NCI-H2171 (cell line): Measurements from ENCODE around the gene MAP4K4.

Experiments used
- DNase-seq: peaks from one replicate; lab custom pipeline; 2025; lab: John Stamatoyannopoulos, UW

Gene MAP4K4

DNA sequence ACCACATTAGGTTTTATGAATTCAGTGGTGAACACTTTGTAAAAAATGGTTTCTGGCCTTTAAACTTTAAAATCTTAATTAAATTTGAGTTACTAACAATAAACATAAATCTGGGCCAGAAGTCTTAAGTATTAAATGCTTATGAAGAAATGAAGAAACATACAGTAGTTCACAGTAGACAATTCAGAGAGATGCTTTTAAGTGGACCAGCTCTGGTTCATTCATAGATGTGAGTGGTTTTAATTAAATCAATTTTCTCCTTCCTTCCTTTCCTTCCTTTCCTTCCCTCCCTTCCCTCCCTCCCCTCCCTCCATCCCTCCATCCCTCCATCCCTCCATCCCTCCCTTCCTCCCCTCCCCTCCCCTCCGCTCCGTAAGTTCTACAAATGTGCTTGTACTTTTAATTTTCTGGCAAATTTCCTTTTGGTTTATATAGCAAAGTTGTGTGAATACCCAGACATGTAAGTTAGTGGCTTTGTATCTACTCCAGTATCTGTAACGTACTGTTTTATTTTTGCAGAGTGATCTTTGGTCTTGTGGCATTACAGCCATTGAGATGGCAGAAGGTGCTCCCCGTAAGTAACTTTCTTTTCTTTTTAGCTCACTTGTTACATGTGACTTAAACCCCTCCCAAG is 136.5 kb downstream of the MAP4K4 start:
- DNase-seq, result no peak

DNA sequence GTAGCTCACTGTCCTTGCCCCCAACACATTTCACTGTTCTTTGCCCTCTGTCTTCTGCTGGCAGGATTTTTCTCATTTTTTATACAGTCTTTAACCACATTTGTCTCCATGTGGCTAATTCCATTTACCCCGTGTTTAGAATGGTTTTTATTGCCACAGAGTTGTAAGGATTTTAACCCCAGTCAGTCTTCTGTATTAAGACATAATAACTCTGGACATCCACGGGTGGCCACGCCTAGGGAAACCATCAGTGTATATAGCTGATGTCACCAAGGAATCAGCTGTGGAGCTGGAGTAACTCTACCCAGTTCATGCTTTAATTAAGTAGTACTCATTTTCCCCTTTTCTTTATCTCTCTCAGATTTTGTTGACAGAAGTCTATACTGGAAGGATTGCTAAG is 139.8 kb downstream of the MAP4K4 start:
- no peak for DNase-seq

DNA sequence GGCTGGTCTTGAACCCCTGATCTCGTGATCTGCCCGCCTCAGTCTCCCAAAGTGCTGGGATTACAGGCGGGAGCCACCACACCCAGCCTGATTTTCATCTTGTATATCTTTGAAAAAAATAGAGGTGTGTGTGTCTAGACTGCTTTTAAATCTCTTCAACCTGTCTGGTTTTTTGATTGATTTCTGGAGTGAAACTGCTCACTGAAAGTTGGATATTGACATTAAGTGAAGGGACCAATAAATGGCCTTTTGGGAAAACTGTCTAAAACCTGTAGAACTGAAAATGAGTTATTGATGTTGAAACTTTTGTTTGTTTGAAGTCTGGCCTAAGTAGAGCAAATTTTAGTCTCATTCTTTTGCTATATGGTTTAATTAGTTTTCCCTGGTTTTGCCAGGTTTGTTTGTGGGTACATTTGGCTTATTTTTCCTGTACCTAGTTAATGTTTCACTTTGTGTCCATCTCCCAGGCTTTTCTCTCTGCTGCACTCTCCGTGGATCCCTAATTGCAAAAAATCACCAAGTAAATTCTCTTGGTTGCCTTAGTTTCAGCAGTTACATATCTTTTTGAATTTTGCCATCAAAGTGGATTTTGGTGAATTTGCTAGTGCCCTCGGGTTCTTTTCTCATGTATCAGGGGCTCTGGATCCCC is 144.3 kb downstream of the MAP4K4 start:
- DNase-seq, result no peak

DNA sequence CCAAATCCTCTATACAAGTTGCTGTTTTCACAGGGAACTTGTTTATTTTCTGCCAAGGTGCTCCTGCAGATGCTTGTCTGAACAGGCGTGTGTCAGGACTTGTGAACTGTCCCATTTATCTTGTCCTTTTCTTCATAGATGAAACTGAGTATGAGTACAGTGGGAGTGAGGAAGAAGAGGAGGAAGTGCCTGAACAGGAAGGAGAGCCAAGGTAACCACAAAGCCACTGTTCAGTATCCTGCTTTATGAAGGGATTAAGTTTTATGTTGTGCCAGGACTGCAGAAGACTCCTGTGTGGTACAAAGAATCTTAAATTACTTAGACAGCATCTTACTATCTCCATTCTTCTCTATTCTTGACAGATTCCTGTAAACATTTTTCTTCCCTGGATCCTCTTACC is 145.0 kb downstream of the MAP4K4 start:
- DNase-seq, result no peak

DNA sequence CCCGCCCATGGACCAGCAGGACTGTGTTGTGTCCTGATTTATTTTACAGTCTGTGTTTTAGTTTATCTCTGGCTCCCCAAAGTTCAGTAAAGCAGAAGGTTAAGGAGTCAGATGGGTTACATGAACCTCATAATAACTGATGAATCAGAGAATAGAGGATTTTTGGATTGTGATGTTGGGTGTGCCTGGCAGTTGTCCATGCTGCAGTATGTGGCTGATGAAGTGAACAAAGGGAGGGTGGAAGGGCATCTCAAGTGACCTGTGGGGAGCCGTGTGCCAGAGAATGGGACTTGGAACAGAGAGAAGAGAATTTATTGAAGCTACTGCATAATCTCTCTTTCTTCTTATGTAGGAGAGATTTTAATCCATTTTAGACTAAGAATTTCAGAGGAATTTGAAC is 145.5 kb downstream of the MAP4K4 start:
- no peak for DNase-seq

DNA sequence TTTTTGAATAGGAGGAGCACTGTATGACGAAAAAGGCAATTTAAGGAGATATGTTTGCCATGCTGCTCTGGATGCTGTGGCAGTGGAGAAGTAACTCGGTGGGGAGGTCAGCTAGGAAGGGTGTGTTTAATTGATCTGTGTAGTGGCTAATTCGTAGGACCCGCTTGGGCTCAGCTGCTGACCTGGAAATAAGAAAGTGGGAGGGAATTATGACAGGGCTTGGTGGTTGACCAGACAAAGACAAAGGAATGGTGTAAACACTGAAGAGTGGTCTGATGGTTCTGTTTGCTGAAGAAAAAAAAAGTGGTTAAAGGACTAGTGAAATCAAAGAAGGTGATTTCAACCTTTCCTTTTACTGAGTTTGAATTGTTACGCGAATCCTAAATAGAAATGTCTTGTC is 146.0 kb downstream of the MAP4K4 start:
- no peak for DNase-seq

DNA sequence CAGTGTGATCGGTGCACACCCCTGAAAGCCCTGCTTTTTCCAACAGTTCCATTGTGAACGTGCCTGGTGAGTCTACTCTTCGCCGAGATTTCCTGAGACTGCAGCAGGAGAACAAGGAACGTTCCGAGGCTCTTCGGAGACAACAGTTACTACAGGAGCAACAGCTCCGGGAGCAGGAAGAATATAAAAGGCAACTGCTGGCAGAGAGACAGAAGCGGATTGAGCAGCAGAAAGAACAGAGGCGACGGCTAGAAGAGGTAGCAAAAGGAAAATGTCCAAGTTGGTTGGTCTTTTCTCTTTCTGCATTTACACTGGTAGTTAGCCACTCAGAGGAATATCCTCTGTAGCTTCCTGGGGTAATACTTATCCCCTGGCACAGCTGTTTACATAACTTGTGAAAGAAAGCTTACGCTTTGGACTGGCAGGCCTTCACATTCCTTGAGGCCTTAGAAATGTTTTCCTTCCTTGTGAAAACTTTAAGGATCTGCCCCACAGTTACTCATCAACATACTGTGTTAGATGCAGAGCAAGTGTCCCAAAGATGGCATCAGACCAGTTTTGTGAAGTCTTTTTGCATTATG is 146.6 kb downstream of the MAP4K4 start:
- DNase-seq, result no peak

DNA sequence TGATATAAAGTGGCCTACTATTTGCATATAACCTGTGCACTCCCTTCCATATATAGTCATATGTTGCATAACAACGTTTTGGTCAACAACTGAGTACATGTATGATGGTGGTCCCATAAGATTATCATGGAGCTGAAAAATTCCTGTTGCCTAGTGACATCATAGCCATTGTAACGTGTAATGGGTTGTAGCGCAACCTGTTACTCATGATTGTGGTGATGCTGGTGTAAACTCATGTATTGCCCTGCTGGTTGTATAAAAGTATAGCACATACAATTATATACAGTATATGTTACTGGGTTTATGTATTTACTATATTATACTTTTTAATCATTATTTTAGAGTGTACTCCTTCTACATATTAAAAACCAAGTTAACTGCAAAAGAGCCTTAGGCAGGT is 149.5 kb downstream of the MAP4K4 start:
- no peak for DNase-seq

DNA sequence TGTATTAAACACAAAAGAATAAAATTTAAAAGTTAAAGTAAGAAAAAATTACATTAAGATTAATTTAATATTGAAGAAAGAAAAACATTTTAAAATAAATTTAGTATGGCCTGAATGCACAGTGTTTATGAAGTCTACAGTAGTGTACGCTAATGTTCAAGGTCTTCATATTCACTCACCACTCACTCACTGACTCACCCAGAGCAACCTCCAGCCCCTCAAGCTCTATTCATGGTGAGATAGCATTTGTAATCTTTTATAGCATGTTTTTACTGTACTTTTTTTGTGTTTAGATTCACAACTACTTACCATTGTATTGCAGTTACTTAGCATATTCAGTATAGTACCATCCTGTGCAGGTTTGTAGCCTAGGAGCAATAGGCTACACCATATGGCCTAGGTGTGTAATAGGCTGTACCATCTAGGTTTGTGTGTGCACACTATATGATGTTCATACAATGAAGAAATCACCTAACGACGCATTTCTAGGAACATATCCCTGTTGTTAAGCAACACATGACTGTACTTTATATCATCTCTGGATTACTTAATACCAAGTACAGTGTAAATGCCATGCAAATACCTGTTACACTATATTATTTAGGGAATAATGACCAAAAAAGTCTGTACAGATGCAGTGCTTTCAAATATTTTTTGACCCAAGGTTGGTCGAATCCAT is 150.3 kb downstream of the MAP4K4 start:
- no peak for DNase-seq

DNA sequence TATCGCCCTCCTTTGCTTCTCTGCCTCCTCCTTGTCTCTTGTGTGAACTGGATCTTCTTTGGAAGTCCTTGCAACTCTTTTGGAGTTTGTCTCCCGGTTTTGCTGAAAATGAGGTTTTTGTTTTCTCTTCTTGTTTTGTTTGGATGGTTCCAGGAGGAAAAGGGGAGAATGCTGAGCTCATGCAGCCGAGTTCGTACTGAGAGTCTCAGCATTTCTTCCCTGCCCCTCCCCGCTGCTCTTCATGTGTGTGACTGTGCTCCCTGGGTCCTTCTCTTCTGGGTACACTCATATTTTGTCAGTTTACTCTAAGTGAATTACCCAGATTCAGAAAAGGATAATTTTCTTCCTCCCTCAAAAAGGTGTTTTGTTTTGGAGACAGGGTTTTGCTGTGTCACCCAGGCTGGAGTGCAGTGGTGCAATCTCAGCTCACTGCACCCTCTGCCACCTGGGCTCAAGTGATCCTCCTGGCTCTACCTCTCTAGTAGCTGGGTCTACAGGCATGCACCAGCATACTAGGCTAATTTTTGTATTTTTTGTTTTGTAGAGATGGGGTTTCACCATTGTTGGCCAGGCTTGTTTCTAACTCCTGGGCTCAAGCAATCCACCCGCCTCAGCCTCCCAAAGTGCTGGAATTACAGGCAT is 151.4 kb downstream of the MAP4K4 start:
- DNase-seq, result no peak

DNA sequence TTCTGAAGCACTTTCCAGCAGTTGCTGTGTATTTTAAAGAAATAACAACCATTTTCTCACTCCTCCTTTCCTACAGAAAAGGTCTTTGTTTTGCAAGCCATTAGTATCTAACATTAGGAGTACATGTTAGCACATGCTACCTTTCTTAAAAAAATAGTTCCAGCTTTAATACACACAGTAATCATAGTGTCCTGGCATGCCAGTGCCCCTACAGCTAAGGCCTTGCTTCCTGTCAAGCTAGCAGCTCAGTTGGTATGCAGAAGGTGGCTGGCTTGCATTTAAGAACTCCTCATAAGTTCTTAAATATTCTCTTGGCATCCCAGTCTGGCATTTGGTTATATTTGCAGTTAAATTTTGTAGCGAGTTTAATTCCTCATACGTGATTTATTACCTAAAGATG is 152.9 kb downstream of the MAP4K4 start:
- no peak for DNase-seq

DNA sequence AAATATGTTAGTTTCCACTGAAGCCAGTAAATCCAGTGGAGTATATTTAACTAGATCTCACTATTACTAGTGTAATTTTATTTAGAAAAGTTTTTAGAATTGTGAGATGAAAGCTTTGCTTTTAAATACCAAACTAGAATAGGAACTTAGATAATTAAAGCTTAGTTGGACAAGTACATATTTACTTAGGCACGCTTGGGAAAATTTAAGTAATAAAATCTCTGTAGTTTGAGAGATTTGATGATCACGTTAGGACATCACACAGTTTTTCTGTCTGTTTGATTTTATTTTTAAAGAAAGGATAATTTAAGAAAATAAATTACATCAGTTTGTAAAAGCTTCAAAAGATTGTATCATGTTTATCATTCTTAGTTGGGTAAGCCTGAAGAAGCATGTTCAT is 153.5 kb downstream of the MAP4K4 start:
- no peak for DNase-seq

DNA sequence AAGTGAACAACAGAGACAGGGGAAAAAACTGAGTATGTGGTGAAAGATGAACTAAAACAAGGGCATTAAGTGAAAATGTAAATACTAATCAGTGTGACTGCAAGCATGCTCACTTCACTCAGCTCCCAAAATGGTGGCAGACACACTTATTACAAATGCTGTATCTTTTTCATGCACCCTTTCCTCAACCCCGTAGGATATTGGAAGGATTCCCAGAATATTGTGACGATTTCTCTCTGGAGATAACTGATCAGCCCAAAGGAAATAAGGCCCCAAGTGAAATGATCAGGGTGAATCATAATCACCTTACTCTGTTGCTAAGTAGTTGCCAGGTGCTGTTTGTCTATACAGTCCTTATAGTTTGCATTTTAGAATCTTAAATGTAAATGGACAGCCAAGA is 155.3 kb downstream of the MAP4K4 start:
- DNase-seq, result no peak

DNA sequence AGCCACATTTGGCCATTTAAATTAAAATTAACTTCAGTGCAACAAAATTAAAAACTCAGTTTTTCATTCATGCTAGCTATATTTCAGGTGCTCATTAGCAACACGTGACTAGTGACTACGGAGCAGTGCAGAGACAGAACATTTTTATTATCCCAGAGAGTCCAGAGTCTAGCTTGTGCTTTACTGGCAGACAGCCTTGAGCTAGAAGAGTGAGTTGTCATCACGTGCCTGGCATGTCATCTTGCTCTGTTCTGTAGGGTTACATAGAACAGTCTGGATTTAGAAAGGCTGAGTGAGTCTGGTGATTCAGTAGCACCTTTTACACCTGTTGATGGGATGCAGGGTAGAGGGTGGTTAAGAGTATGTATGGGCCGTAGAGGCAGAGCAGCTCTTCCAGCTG is 157.4 kb downstream of the MAP4K4 start:
- no peak for DNase-seq

DNA sequence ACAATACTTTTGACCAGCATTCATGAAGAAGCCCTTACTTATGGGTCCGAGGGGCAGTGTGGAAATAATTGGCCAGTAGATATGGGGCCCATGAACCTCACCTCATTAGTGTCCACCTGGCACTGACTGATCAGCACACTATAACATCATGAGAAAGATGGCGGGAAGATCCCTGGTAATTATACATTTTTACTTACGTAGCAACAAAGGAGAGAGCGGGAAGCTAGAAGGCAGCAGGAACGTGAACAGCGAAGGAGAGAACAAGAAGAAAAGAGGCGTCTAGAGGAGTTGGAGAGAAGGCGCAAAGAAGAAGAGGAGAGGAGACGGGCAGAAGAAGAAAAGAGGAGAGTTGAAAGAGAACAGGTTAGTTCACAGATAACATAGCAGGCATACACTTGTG is 158.3 kb downstream of the MAP4K4 start:
- DNase-seq, result no peak

DNA sequence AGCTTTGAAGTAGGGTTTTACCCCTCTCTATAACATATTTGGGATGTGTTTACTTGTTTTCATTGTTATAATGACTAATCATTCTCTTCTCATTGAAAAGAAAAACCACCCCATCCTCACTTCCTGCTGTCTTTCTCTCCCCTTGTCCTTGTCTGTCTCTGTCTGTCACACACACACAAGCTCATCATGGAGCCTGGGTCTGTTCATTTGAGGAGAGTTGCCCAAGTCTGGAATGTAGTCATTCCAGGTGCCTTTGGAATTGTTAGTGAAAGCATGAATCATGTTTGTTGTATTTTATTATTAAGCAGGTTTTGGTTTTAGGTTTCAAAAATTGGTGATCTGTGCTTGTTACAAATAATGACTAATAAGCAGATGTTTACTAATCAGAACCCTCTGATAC is 160.7 kb downstream of the MAP4K4 start:
- DNase-seq, result no peak

DNA sequence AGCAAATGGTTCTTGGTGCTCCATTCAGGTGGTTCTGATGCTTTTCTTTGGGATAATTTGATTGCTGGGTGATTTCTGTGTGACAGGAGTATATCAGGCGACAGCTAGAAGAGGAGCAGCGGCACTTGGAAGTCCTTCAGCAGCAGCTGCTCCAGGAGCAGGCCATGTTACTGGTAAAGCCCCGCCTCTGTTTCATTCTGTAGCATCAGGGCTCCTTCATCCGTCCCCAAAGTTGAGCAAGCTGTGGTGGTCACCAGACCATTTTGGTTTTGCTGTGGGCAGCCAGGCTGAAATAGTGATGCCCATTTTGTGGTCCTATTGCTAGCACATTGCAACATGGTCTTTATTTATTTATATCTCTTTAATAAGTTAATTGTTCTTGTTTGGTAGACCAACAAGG is 161.4 kb downstream of the MAP4K4 start:
- no peak for DNase-seq

DNA sequence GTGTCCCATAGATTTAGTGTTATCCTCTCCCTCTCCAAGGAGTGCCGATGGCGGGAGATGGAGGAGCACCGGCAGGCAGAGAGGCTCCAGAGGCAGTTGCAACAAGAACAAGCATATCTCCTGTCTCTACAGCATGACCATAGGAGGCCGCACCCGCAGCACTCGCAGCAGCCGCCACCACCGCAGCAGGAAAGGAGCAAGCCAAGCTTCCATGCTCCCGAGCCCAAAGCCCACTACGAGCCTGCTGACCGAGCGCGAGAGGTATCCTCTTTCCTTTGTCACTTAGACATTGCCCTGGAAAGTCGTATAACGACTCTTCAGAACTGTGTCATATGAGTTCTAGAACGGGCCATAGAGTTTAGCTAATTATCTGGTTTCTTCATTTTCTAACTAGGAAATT is 162.1 kb downstream of the MAP4K4 start:
- no peak for DNase-seq

DNA sequence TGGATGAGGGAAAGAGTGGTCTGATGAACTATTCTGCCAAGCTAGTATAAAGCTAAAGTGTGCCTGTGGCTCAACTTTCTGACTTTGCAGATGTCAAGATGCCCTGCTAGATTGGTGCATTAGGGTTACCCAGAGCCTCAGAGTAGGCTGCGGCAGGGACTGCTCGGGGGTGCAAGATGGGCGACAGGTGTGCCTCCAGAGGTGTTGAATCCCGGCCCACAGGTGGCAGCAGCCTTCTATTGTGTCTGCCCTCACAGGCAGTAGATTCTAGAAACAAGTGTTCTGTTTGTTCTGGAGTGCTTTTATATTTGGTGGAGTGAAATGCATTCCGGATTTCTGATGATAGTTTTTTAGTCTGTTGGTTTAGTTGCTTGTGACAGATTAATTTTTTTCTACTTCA is 162.7 kb downstream of the MAP4K4 start:
- DNase-seq, result no peak

DNA sequence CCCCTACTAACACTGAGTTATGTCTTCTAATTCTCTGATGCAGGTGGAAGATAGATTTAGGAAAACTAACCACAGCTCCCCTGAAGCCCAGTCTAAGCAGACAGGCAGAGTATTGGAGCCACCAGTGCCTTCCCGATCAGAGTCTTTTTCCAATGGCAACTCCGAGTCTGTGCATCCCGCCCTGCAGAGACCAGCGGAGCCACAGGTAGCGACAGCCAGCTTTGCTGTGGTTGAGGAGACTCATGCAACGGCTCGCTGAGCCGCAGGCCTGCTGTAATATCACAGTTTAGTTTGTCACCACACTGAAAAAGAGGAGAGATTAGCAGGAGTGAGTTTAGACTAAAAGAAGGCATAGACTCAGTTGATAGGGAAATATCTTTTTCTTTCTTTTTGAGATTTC is 163.3 kb downstream of the MAP4K4 start:
- DNase-seq, result no peak

DNA sequence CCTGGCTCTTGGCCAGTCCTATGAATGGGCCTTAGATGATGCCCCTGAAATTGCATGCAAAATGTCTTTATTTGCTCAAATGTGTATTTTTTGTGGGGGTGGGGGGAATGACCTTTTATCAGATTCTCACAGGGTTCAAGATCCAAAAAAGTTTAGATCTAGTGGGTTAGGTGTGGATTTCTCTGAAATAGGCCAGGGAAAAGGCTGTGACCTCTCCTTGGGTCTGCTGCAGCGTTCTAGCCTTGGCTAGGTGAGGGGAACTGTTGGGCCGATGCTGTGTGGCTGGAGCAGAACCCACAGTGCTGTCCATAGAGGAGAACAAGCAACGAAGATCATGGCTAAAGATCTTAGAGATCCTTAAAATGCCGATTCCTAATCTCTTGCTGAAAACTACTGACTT is 163.9 kb downstream of the MAP4K4 start:
- DNase-seq, result no peak

DNA sequence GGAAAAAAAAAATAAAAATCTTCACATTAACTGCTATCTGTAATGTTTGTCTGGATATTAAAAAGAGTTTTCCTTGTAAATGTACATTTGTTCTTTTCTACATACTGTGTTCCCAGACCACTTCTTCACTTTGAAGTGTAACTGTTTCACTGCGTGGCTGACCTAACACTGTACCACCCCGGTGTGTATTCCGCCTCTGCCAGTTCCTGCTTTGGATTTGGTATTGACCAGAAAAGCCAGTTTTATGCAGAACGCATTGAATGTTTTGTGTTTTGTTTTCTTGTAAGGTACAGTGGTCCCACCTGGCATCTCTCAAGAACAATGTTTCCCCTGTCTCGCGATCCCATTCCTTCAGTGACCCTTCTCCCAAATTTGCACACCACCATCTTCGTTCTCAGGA is 166.0 kb downstream of the MAP4K4 start:
- no peak for DNase-seq

DNA sequence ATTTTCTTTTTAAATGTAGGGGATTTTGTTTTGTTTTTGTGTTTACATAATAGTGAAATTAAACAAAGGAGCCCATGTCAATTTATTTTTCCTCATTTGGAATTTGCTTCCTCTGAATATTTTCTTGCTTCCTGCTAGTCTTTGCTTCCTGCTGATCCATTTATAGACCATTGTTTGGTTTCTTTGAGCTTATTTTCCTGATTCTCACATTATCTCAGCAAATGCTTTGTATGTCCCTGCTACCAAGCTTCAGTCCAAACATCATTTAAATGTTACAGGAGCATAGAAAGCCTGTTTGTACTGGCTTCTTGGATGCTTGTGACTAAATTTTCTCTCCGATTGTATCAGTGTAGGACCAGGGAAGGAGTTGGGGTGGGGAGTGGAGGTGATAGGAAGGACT is 166.9 kb downstream of the MAP4K4 start:
- DNase-seq, result no peak
